ENCODE data around the gene ANKRD37. TPM values are rescaled to one million over a fixed set of nuclear protein-coding genes. Genes with fewer than 3 reads are reported as not detected.

ANKRD37 gene
- 15.1 TPM for total RNA-seq

GRCh38 chr4:185396724-185397385 is at the start of gene ANKRD37:
Gene ANKRD37 (plus strand): TSS chr4:185396841. CDS start chr4:185396924, 83 bp downstream.
- H3K36me3 ChIP-seq (ENCODE audit: control insufficient read depth in 3 of 3, insufficient read depth in 3 of 3, low read length in 3 of 3): peaks cover 13 to 22% (median 18%) of the 10 kb centered on the region in 3 donors
- peaks cover 9 to 30% (median 11%) of the 10 kb centered on the region in 3 donors for H3K4me1 ChIP-seq (ENCODE audit: control insufficient read depth in 3 of 3, insufficient read depth in 3 of 3, low read length in 3 of 3)
- H3K27ac ChIP-seq (ENCODE audit: low read depth, low read length): peak within 1 kb of the TSS; percentile 100
- H3K9ac ChIP-seq (ENCODE audit: low read depth in 1 of 3, low read length in 3 of 3): peak within 1 kb of the TSS; percentile 91 to 98 (median 97)
- no peaks in the 10 kb centered on the region for H3K27me3 ChIP-seq (ENCODE audit: control insufficient read depth in 3 of 3, insufficient read depth in 3 of 3, low read length in 3 of 3)
- H3K4me3 ChIP-seq (ENCODE audit: low read length in 3 of 3): peak within 1 kb of the TSS; percentile 77 to 90 (median 86)
- no peaks in the 10 kb centered on the region for H3K9me3 ChIP-seq (ENCODE audit: control insufficient read depth in 3 of 3, low read length in 3 of 3)

GRCh38 chr4:185346975-185347601 is 49.6 kb upstream of the ANKRD37 start:
- no peaks in the 10 kb centered on the region for H3K9me3 ChIP-seq (ENCODE audit: control insufficient read depth in 3 of 3, low read length in 3 of 3)
- H3K27ac ChIP-seq (ENCODE audit: low read depth, low read length): no peak overlapping the region
- no peak overlapping the region for H3K9ac ChIP-seq (ENCODE audit: low read depth in 1 of 3, low read length in 3 of 3)
- peaks cover 0 to 3% (median 2%) of the 10 kb centered on the region in 3 donors for H3K4me1 ChIP-seq (ENCODE audit: control insufficient read depth in 3 of 3, insufficient read depth in 3 of 3, low read length in 3 of 3)
- H3K27me3 ChIP-seq (ENCODE audit: control insufficient read depth in 3 of 3, insufficient read depth in 3 of 3, low read length in 3 of 3): no peaks in the 10 kb centered on the region
- H3K4me3 ChIP-seq (ENCODE audit: low read length in 3 of 3): no peak overlapping the region
- H3K36me3 ChIP-seq (ENCODE audit: control insufficient read depth in 3 of 3, insufficient read depth in 3 of 3, low read length in 3 of 3): peaks cover 5 to 14% (median 10%) of the 10 kb centered on the region in 3 donors

DNA sequence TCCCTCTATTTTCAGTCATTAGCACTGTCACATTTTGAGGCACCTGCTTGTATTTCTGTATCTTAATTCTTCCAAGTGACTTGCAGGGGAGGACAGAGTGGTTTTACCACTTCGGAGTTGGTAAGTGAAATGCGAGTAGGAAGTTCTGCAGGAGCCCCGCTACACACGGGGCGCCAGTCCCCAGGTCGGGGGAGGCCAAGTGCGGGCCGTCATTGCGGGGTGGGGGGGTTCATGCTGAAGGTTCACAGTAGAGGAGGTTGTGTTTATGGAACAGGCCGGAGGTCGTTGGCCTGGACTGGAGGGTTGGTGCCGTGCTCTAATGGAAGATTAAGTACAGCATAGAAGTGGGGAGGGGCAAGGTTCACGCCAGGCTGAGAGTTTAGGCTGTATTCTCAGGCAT is 45.0 kb upstream of the ANKRD37 start:
- H3K9ac ChIP-seq (ENCODE audit: low read depth in 1 of 3, low read length in 3 of 3): no peak overlapping the region
- H3K4me1 ChIP-seq (ENCODE audit: control insufficient read depth in 3 of 3, insufficient read depth in 3 of 3, low read length in 3 of 3): no peaks in the 10 kb centered on the region
- no peak overlapping the region for H3K4me3 ChIP-seq (ENCODE audit: low read length in 3 of 3)
- no peaks in the 10 kb centered on the region for H3K27me3 ChIP-seq (ENCODE audit: control insufficient read depth in 3 of 3, insufficient read depth in 3 of 3, low read length in 3 of 3)
- no peak overlapping the region for H3K27ac ChIP-seq (ENCODE audit: low read depth, low read length)
- peaks cover 3 to 17% (median 12%) of the 10 kb centered on the region in 3 donors for H3K36me3 ChIP-seq (ENCODE audit: control insufficient read depth in 3 of 3, insufficient read depth in 3 of 3, low read length in 3 of 3)
- no peaks in the 10 kb centered on the region for H3K9me3 ChIP-seq (ENCODE audit: control insufficient read depth in 3 of 3, low read length in 3 of 3)

DNA sequence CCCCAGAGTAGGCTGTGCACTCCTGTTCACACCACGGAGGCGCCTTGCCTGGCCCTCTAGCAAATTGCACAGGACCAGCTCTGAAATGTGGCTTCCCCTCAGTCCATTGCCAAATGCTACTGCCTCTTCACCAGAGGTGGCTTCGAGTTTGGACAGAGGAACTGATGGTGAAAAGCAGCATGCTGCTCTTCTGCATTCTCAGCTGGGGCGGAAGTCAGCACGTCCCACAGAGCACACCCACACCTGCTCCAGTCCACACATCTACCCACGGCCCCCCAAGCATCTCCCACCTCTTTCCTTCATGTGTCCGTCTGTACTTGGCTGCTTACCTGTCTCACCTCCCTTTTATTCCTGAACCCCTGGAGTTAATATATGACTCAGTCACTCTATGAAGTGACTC is 44.4 kb upstream of the ANKRD37 start:
- H3K4me1 ChIP-seq (ENCODE audit: control insufficient read depth in 3 of 3, insufficient read depth in 3 of 3, low read length in 3 of 3): no peaks in the 10 kb centered on the region
- no peaks in the 10 kb centered on the region for H3K27me3 ChIP-seq (ENCODE audit: control insufficient read depth in 3 of 3, insufficient read depth in 3 of 3, low read length in 3 of 3)
- no peaks in the 10 kb centered on the region for H3K9me3 ChIP-seq (ENCODE audit: control insufficient read depth in 3 of 3, low read length in 3 of 3)
- no peak overlapping the region for H3K9ac ChIP-seq (ENCODE audit: low read depth in 1 of 3, low read length in 3 of 3)
- H3K4me3 ChIP-seq (ENCODE audit: low read length in 3 of 3): no peak overlapping the region
- H3K27ac ChIP-seq (ENCODE audit: low read depth, low read length): no peak overlapping the region
- peaks cover 3 to 12% (median 12%) of the 10 kb centered on the region in 3 donors for H3K36me3 ChIP-seq (ENCODE audit: control insufficient read depth in 3 of 3, insufficient read depth in 3 of 3, low read length in 3 of 3)

DNA sequence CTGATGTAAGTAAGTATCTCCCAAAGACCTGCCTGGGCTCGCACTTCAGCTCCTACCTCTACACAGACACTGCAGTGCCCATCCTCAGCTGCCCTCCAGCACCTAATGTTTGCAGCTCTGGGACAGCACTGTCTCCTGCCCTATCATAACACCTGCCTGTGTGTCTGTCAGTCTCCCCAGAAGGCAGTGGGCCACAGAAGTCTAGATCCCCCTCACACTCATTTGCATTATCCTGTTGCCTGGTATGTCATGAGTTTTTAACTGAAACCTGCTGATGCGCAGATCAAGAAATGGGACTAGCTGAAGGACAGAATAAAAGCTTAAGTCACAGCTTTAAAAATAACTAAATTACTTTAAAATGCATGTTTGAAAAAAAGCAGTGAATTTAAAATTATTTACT is 43.9 kb upstream of the ANKRD37 start:
- no peak overlapping the region for H3K4me3 ChIP-seq (ENCODE audit: low read length in 3 of 3)
- no peaks in the 10 kb centered on the region for H3K4me1 ChIP-seq (ENCODE audit: control insufficient read depth in 3 of 3, insufficient read depth in 3 of 3, low read length in 3 of 3)
- H3K9me3 ChIP-seq (ENCODE audit: control insufficient read depth in 3 of 3, low read length in 3 of 3): no peaks in the 10 kb centered on the region
- no peak overlapping the region for H3K9ac ChIP-seq (ENCODE audit: low read depth in 1 of 3, low read length in 3 of 3)
- no peaks in the 10 kb centered on the region for H3K27me3 ChIP-seq (ENCODE audit: control insufficient read depth in 3 of 3, insufficient read depth in 3 of 3, low read length in 3 of 3)
- H3K36me3 ChIP-seq (ENCODE audit: control insufficient read depth in 3 of 3, insufficient read depth in 3 of 3, low read length in 3 of 3): peaks cover 3 to 13% (median 13%) of the 10 kb centered on the region in 3 donors
- no peak overlapping the region for H3K27ac ChIP-seq (ENCODE audit: low read depth, low read length)

- Histone ChIP-seq H3K27ac (ENCODE audit: low read depth, low read length) (no peak overlapping the region), H3K27me3 (ENCODE audit: control insufficient read depth in 3 of 3, insufficient read depth in 3 of 3, low read length in 3 of 3) (no peaks in the 10 kb centered on the region), H3K4me3 (ENCODE audit: low read length in 3 of 3) (no peak overlapping the region), H3K9me3 (ENCODE audit: control insufficient read depth in 3 of 3, low read length in 3 of 3) (no peaks in the 10 kb centered on the region), H3K9ac (ENCODE audit: low read depth in 1 of 3, low read length in 3 of 3) (no peak overlapping the region), H3K36me3 (ENCODE audit: control insufficient read depth in 3 of 3, insufficient read depth in 3 of 3, low read length in 3 of 3) (peaks cover under 1 to 13% (median 11%) of the 10 kb centered on the region in 3 donors), H3K4me1 (ENCODE audit: control insufficient read depth in 3 of 3, insufficient read depth in 3 of 3, low read length in 3 of 3) (no peaks in the 10 kb centered on the region)
These were observed 39.4 kb upstream of the ANKRD37 start for GRCh38 chr4:185357211-185357610.

DNA sequence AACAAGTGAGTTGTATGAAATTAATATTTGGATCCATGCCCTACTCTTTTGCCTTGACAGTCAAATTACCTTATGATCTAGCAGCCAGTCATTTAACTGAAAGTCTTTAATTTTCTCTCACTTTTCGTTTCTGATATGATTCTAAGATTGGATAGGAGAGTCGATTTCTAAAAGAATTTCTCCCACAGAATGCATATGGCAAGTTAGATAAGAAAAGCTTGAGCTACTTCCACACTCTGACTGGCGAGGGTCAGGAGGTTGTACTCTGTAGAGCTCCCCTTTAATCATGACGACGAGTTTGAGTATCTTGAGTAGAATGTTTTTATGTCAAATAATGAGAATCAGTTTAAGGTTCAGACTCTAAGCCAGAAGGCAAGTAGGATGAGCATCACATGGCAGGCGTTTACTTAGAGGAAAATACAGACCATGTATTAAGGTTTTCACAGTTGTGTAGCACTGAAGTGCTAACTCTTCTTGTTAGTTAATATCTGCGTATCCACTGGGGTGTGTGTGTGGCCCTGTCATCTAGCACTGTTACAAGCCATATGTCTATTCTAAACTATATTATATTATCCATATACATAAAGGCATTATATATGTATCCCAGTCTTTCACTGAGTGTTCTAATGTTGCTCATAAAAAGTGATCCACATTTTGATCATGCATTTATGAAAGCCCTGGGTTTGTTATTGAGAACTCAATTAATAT is 38.8 kb upstream of the ANKRD37 start:
- no peaks in the 10 kb centered on the region for H3K4me1 ChIP-seq (ENCODE audit: control insufficient read depth in 3 of 3, insufficient read depth in 3 of 3, low read length in 3 of 3)
- no peaks in the 10 kb centered on the region for H3K27me3 ChIP-seq (ENCODE audit: control insufficient read depth in 3 of 3, insufficient read depth in 3 of 3, low read length in 3 of 3)
- no peaks in the 10 kb centered on the region for H3K9me3 ChIP-seq (ENCODE audit: control insufficient read depth in 3 of 3, low read length in 3 of 3)
- H3K4me3 ChIP-seq (ENCODE audit: low read length in 3 of 3): no peak overlapping the region
- no peak overlapping the region for H3K9ac ChIP-seq (ENCODE audit: low read depth in 1 of 3, low read length in 3 of 3)
- H3K27ac ChIP-seq (ENCODE audit: low read depth, low read length): no peak overlapping the region
- H3K36me3 ChIP-seq (ENCODE audit: control insufficient read depth in 3 of 3, insufficient read depth in 3 of 3, low read length in 3 of 3): peaks cover 0 to 13% (median 11%) of the 10 kb centered on the region in 3 donors

DNA sequence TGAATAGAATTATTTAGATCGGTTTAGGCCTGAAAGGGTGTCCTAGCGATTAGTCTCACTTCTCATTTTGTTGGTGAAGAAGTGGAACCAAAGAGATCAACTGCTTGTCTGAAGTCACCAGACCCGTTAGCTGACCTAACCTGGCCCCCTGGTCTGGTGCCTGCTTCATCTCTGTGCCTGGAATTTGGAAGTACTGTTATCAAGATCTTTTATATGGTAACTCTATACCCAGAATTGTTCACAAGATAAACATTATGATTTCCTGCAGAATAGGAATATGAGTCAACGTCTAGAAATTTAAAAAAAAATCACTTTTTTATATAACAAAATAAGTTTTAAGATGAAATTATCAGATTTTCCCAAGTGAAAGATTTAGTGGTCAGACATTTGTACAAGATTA is 38.1 kb upstream of the ANKRD37 start:
- Histone ChIP-seq H3K36me3 (ENCODE audit: control insufficient read depth in 3 of 3, insufficient read depth in 3 of 3, low read length in 3 of 3) (peaks cover 0 to 13% (median 11%) of the 10 kb centered on the region in 3 donors), H3K4me1 (ENCODE audit: control insufficient read depth in 3 of 3, insufficient read depth in 3 of 3, low read length in 3 of 3) (no peaks in the 10 kb centered on the region), H3K27ac (ENCODE audit: low read depth, low read length) (no peak overlapping the region), H3K4me3 (ENCODE audit: low read length in 3 of 3) (no peak overlapping the region), H3K9me3 (ENCODE audit: control insufficient read depth in 3 of 3, low read length in 3 of 3) (no peaks in the 10 kb centered on the region), H3K9ac (ENCODE audit: low read depth in 1 of 3, low read length in 3 of 3) (no peak overlapping the region), H3K27me3 (ENCODE audit: control insufficient read depth in 3 of 3, insufficient read depth in 3 of 3, low read length in 3 of 3) (no peaks in the 10 kb centered on the region)

- Histone ChIP-seq H3K9me3 (ENCODE audit: control insufficient read depth in 3 of 3, low read length in 3 of 3) (no peaks in the 10 kb centered on the region), H3K9ac (ENCODE audit: low read depth in 1 of 3, low read length in 3 of 3) (no peak overlapping the region), H3K27ac (ENCODE audit: low read depth, low read length) (no peak overlapping the region), H3K36me3 (ENCODE audit: control insufficient read depth in 3 of 3, insufficient read depth in 3 of 3, low read length in 3 of 3) (peaks cover 0 to 13% (median 11%) of the 10 kb centered on the region in 3 donors), H3K4me3 (ENCODE audit: low read length in 3 of 3) (no peak overlapping the region), H3K4me1 (ENCODE audit: control insufficient read depth in 3 of 3, insufficient read depth in 3 of 3, low read length in 3 of 3) (no peaks in the 10 kb centered on the region), H3K27me3 (ENCODE audit: control insufficient read depth in 3 of 3, insufficient read depth in 3 of 3, low read length in 3 of 3) (no peaks in the 10 kb centered on the region)
These were observed 37.7 kb upstream of the ANKRD37 start for GRCh38 chr4:185358959-185359358.
